Stimulated activated CD8-positive, alpha-beta memory T cell treated with anti-CD3 and anti-CD28 coated beads, Interleukin-12 subunit alpha, Interleukin-12 subunit beta, amount 100 ng/mL, for 24 hours (primary cell): Measurements from ENCODE around the gene POLR3A.

Experiments used
- DNase-seq: peaks from one replicate; pipeline ENCODE4 v3.0.0-alpha.2; 2020; ENCODE audit errors: extremely low read depth

Gene POLR3A

GRCh38 chr10:77944519-77944918 is 84.8 kb downstream of the POLR3A start:
- no peak for DNase-seq

GRCh38 chr10:77943121-77943901 is 86.0 kb downstream of the POLR3A start:
- no peak for DNase-seq

DNA sequence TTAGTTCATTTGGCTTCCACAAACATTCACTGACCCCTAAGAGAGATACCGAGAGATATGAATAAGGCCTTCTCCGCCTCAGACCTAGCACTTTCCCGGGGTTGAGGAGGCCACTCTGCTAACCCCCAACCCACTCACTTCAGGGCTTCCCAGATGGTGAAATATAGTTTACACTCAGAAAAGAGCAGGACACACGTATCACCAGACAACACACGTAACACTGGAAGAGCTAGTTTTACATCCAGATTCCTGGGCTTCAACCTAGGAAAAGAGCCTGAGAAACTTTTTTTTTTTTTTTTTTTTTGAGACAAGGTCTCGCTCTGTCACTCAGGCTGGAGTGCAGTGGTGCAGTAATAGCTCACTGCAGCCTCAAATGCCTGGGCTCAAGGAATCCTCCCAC is 87.5 kb downstream of the POLR3A start:
- DNase-seq, result no peak

DNA sequence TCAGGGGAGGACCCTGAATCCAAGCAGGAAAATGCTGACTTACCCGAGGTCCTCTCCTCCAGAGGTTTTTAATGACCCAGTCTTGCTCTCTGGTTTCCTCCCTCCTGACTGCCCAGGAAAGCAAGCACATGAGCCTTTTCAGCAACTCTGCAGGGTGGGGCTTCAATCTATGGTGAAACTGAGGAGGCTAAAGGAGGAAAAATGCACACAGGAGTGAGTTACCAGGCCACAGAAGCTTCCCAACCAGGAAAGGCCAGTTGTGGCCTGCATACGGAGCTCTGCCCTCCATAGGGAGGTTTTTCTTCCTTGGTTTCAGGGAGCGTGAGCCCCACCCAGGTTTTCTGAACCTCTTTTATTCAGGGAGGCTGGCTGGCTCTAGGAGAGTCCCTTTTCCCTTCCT is 88.7 kb downstream of the POLR3A start:
- no peak for DNase-seq

- no peak for DNase-seq
Measured at GRCh38 chr10:77940225-77940624, 89.1 kb downstream of the POLR3A start.

DNA sequence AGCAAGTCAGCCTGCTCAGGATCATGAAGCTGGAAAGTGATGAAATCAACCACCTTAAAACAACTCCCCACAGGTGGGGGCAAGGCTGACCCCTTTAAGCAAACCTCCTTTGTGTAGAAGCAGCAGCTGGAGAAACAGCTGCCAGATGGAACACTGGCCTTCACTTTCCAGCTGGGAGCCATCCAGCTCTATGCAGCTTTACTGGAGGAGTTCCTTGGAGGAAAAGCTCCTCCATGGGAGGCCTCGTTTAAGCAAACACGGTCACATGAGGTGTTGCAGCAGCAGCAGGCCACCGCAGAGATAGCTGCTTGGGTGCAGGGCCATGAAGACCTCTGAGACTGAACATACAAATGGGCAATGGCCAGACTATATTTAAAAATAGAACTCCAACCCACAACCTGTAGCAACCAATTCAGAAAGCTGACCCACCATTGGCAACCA is 89.7 kb downstream of the POLR3A start:
- no peak for DNase-seq

GRCh38 chr10:77936697-77937567 is 92.4 kb downstream of the POLR3A start:
- no peak for DNase-seq

GRCh38 chr10:77932016-77932715 is 97.1 kb downstream of the POLR3A start:
- no peak for DNase-seq

GRCh38 chr10:77927402-77928246 is 101.7 kb downstream of the POLR3A start:
- no peak for DNase-seq

DNA sequence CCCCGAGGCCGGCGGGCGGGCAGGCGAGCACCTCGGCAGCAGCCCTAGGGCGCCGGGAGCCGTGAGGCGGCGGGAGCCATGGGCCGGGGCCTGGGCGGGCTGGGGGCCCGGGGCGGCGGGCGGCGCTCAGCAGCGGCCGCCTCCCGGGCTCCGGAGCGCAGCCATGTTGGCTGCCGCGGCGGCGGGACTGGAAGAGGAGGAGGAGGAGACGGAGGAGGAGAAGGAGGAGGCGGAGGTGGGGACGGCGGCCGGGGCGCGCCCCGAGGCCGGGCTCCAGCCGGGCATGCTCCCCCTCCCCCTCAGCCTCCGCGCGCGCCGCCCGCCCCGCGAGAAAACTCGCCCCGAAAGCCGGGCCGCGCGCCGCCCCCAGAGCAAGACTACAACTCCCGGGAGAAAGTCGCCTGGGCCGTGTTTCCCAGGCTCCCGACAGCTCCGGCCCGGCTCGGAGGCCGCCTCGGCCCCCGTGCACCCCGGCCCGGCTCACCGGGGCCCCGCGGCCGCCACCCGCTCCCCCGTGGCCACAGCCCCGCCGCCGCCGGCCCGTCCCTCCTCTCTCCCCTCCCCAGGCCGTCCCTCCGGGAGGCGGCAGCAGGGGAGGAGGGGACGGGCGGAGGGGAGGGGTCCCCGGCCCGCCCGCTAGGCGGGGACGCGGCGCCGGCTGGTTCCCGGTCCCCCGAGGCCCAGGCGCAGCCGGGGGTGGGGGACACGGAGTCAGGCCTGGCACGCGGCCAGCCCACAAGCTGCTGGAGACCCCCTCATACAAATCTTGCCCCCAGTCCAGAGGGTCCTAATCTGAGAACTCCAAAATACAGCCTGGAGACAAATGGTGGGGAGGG is 102.5 kb downstream of the POLR3A start, which contains the start of gene DLG5:
Gene DLG5 (minus strand): TSS at position 190 of the 836 bp plus-strand sequence. CDS start 235 bp downstream, outside the sequence.
- DNase-seq, result no peak

DNA sequence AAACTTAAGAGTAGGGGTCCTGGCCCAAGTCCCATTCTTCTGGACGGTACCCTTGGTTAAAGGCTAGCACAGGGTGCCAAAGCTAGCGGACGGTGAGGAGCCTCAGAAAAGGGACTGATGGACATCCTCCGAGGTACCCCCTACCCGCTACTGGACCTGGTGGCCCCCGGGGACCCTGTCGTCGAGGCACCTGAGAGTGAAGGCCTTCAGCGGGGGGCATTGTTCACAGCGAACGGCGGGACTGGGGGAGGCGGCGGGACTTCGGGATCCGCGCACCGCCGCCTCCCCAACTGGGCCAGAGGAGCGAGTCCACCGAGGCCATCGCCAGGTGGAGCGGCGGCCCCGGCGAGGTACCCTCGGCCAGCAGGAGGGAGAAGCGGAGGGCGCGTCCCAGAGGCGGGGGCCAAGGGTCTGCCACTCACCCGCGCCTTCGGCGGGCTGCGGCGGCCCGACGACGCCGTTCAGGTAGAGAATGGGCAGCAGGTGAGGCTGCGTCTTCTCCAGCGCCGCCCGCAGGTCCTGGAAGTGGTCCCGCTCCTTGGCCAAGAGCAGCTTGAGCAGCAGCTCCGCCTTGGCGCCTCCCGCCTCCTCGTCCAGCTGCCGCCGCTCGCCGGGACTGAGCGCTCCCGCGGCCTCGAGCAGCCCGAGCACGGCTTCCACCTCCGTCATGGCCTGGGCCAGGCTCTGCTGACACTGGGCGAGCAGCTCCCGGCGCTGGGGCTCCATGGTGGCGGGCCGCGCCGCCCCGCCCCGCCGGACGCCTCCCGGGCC is 103.3 kb downstream of the POLR3A start:
- DNase-seq, result no peak

DNA sequence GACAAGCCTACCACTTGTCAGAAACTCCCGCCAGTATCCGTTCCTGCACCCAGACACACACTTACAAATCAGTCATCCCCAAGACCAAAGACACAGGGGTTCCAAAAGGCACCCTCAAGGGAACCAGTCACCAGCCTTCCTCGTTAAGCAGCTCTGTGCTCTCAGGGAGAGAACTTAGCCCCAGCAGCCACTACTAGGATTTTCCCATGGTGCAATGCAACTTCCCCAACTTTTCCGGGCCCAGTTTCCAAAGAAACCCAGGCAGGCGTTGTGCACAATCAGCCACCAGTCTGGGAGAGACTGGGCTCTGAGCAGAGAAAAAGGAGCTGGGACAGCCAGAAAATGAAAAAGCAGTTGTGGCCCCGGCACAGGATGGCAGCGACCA is 103.9 kb downstream of the POLR3A start:
- DNase-seq, result no peak

GRCh38 chr10:77922566-77923179 is 106.6 kb downstream of the POLR3A start:
- no peak for DNase-seq

DNA sequence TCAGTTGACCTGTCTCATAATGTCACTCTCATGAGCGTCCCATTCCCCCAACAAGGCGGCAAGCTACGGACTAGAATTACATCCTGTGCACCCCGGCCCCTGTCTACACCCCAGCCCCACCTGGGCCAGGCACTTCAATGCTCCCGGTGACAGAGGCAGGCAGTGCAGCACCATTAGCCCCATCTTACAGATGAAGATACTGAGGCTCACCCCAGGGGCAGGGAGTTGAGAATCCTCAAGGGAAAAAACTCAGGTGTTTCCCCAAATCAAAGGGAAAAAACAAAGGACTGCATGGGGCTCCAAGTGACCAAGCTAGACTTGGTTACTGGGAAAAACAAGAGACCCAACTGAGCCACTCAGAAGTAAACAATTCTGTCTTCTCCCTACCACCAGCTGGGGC is 107.3 kb downstream of the POLR3A start:
- DNase-seq, result no peak

GRCh38 chr10:77921395-77921794 is 107.9 kb downstream of the POLR3A start:
- no peak for DNase-seq

- no peak for DNase-seq
Measured at GRCh38 chr10:77920495-77920894, 108.8 kb downstream of the POLR3A start.

- no peak for DNase-seq
Measured at GRCh38 chr10:77919713-77920108, 109.6 kb downstream of the POLR3A start.
